Measurements from ENCODE around the gene BBS9.
"Not testable (repeated sequence)": the region's sequence is repeated elsewhere in the genome, so short reads cannot be mapped to it uniquely, and the experiment has no call there.

BBS9 gene

DNA sequence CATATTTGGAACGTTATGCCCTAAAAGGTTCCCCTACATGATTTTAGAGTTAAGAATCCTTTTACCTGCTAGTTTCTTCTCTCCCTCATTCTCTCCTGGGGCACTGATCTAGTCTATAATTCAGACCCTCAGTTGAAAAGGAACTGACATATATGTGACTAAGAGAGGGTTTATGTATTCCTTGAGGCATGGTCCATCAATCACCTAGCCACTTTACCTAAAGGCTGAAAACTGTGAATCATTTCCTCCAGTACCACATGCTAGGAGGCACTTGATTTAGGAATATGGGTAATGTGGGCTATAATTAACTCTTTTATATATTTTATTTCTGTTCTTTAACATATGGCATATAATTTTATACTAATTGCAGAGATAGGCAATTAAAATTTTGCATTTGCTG lies 303.5 kb downstream of the BBS9 start:
- DNase-seq (ENCODE audit: low read depth), result no peak

DNA sequence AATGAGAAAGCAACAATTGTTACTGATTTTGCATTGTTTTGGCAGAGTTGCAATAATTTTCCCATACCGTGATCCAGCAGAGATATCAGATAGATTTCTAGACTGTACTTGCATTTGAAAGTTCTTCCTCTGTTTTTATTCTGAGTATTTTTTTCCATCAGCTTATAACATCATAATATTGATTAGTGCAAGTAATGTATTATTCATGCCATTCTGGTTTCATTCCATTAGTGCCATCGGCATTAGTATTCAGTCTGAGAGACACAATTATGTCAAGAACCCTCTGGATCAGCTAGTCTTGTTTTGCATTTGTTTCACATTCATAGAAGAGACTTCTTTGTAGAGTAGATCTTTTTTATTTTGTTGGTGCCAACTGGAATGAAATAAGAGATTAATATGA lies 304.0 kb downstream of the BBS9 start:
- DNase-seq (ENCODE audit: low read depth), result no peak

DNA sequence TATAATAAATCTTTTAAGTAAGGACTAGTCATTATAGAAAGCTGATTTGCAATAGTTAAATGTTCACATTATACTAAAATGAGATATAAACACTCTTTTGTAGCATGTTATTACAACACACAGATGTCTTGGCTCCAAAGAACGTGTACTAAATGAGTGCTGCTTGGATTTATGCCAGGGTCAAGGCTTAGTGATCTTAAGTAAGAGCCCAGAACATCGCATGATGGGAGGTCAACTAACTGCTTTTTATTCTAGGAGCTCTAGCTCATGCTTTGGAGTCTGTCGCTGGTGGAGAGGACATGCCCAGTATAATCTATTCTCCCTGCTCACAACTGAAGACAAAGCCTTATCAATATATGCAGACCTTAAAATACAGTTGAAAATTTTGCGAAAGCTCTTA lies 315.1 kb downstream of the BBS9 start:
- peak; percentile 78 for DNase-seq (ENCODE audit: low read depth)

DNA sequence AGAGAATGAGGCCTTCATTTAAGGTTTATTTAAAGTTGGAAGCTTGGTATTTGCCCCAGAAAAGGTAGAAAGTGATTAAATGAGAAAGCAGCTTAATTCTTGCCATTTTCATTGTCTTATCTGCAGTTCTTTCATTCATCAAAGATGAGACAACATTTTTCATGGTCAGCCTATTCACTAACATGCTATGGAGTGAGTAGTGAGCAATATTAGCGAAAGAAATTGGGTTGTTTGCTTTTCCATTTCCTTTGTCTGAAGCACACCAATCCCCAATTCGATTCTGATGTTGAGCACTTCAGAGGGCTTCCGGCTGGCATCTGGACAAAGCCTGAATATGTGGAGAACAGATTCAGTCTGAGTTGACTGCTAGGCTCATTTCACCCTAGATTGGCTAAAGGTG lies 317.2 kb downstream of the BBS9 start:
- no peak for DNase-seq (ENCODE audit: low read depth)

DNA sequence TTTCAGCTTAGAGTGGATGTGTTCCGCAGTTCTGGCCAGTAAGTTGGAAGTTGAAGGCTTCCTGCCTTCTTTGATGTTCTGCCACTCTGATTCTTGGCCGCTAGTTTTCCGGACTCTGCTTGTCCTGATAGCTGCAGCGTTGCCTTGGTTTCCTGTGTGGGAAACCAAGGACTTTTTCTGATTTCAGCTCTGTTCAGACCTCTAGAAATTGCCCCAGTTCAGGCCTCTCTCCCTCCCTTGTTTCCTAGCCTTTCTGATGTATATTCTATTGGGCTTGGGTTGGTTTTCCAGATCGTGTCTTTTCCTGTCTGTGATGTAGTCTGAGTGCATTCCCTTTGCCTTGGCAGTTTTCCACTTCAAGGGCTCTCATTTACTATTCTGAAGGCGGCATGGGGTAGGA lies 318.7 kb downstream of the BBS9 start:
- DNase-seq (ENCODE audit: low read depth), result no peak

DNA sequence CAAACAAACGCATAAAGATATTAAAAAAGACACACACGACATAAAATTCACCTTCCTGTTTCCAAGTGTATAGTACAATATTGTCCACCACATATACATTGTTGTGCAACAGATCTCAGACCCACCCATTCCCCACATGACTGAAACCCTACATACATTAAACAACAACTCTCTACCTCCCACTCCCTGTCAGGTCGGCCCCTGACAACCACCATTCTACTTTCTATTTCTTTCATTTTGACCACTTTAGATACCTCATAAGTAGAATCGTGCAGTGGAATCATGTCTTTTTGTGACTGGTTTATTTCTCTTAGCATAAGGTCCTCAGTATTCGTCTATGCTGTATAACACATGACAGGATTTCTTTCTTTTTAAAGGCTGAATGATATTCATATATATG lies 320.5 kb downstream of the BBS9 start:
- DNase-seq (ENCODE audit: low read depth), result no peak

DNA sequence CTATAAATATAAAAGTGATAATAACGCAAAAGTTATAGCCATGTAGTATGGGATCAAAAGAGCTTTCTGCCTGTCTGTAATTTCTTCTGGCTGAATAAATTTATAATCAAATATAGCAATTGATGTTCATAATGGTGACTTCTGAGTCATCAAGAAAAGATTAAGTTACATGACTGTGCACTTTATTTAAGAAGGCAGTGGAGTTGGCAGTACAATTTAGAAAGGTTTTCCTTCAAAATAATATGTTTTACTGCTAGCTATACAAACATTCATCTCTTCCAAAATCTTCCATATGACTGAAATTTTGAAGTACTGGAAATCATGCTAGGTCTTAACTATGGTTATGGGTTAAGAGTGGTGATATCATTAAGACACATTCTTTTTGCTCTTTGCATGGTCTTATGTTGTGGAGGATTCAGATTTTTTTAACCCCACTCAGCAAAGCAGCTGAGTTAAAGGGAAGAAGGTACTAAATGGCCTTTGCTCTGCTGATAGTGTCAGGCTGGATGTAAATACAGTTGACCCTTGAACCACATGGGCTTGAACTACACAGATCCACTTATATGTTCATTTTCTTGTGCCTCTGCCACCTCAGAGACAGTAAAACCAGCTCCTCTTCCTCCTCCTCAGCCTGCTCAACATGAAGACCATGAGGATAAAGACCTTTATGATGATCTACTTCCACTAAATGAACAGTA lies 323.6 kb downstream of the BBS9 start:
- peak; percentile 40 for DNase-seq (ENCODE audit: low read depth)

DNA sequence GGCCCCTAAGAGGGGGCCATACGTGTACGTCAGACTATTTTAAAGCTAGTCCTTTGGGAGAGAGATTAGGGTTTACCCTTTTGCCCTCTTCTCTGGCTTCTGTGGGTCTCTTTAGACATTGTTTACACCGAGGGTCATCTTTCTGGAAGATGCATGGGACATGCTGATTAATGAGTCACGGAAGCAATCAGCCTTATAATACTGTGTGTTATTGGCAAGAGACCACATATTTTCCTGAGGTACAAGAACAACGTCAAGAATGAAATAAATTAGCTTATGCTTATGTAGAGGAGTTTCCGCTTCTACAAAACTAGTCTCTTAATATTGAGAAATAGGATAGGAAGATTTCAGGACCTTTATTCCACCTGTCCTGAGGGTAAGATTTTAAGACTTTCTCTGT lies 327.7 kb downstream of the BBS9 start:
- DNase-seq (ENCODE audit: low read depth), result peak; percentile 28

DNA sequence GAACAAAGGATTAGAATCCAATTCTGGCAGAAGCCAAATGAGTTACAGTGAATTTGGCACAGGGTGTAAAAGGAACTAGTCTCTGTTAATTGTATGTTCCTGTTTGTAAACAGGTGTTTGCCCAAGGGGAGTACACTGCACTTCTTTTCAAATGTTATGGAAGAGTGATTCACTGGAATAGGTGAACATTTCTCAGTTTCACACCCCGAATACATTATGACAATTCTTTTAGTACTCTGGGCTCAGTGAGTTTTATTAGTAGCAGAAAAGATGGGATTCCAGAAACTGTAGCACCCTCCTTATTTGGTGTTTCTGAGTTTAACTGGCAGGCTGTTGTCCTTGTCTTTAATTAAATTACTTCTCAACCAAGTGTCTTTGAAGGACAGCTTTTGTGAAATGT lies 329.2 kb downstream of the BBS9 start:
- no peak for DNase-seq (ENCODE audit: low read depth)

DNA sequence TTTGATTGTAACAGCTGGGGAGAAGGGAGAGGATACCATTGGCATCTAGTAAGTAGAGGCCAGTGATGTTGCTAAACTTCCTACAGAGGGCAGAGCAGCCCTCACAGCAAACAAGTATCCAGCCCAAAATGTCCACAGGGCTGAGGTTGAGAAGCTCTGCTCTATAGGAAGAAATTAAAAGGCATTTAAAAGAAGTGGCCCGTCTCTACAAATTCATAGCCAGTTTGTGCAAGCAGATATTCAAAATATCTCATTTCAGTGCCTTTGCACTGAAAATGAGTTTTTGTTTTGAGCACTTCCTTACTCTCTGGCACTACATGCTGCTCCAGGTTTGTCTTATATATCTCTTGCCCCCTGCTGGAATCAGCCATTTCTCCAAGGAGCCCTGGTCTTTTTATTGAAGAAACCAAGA lies 330.0 kb downstream of the BBS9 start:
- DNase-seq (ENCODE audit: low read depth), result peak; percentile 34

DNA sequence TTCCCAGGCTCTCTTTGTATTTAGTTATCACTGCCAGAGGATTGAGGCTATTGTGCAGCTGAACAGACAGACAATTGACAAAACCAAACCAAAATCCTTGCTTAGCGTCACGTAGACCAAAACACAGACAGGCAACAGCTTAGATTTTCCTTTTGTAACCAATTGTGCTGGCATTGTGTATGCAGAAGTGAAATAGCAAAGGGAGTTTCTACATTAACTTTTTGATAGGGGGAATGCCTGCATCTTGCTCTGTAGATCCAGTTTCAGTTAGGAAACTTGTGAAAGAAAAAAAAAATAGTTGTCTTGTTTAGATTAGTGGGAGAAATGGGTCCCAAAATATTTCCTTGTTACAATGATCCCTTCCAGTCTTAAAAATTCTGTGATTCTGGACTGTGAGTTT lies 333.8 kb downstream of the BBS9 start:
- DNase-seq (ENCODE audit: low read depth), result no peak

DNA sequence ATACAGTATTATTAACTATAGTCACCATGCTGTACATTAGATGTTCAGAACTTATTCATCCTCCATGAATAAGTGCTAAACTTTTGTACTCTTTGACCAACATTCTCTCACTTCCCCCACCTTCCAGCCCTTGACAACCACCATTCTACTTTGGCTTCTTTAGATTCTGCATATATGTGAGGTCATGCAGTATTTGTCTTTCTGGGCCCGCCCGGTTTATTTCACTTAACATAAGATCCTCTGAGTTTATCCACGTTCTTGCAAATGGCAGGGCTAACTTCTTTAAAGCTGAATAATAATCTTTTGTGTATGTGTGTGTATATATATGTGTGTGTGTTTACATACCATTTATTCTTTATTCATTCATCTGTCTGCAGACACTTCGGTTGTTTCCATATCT lies 336.8 kb downstream of the BBS9 start:
- no peak for DNase-seq (ENCODE audit: low read depth)

DNA sequence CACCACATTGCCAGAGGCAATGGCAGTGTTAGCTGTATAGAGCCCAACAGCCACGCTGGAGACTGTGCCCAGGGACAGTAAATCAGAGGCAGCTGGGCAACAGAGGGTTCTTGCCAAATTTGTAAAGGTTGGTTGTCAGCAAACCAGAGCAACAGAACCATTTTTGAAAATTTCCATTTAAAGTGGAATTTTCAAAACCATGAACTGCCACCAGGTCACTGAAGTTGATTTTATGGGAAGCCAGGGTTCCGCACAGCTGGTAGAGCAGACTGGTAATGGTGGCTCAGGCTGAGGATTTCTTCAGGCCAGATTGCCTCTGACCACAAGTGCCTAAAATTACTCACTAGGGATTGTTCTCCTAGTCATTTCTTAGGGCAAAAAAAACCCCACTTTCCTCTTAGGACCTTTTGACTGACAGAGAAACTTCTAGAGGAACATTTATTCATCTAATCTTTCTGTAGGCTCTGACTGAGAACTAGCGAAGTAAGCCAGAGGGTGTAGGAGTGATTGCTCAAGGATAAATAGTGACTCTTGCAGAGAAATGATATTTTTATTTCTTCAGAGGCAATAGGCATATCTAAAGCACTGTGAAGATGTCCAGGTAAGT lies 342.4 kb downstream of the BBS9 start:
- DNase-seq (ENCODE audit: low read depth), result no peak

DNA sequence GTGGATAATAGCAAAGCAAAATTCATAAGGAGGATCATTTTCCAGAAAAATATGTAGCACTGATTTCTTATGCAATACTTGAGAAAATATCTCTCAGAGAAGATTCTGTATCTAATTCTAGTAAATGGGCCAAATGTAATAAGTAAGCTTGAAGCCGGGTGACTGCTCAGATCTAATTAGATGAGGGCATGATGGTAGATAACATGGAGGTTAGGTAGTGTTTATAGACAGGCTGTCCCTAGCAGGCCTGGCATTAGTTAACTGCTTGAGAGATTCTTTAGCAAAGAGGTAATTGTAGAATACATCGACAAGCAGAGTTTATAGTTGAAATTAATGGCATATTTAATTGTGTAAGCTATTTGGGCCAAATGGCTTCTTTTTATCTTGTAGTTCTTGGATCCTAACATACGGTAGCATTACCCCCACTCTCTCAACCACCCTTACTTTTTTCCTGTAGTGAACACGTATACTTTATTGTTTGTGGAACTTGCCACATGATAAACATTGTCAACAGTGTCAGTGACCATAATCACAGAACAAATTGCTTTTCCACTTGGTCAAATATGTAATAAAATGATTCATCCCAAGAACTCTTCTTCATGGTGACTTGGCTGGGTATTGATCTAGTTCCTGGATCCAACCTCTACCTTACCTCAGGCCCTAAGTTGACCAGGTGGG lies 343.1 kb downstream of the BBS9 start:
- no peak for DNase-seq (ENCODE audit: low read depth)

DNA sequence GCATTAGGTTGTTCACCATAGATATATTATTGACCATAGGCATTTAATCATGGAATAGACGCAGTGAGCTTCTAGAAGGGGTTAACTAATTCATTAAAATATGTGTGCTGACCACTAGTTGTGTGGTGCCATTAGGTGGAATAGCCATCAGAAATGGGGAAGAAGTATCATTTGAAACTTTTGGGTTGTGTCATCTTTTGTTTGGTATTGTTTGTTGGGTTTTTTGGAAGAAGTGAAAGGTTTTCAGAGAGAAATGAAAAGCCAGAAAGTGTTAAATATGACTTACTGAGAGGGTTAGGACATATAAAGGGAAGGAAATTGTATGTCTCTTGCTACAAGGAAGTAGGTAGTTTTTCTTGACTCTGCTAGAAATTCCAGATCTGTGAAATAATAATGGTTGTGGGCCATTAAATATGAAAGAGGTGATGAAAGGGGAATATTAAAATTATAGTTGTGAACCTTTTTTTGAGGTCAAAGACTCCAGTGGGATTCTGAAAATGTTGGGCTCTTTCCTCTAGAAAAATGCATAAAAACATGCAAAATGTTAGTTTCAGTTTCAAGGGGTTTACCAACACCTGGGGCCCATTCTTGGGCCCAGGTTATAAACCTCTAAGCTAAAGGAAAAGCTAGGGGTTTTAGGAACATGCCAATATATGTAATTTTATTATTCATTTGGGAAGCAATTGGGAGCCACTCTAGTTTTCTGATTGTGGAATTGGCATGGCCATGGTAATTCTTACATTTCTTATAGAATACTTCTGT lies 348.5 kb downstream of the BBS9 start:
- DNase-seq (ENCODE audit: low read depth), result no peak

DNA sequence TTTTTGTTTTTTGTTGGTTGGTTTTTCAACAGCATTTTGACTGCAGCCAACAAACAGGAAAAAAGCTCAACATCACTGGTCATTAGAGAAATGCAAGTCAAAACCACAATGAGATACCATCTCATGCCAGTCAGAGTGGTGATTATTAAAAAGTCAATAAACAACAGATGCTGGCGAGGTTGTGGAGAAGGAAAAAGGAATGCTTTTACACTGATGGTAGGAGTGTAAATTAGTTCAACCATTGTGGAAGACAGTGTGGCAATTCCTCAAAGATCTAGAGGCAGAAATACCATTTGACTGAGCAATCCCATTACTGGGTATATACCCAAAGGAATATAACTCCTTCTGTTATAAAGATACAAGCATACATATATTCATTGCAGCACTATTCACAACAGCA lies 355.1 kb downstream of the BBS9 start:
- DNase-seq (ENCODE audit: low read depth), result not testable (repeated sequence)

DNA sequence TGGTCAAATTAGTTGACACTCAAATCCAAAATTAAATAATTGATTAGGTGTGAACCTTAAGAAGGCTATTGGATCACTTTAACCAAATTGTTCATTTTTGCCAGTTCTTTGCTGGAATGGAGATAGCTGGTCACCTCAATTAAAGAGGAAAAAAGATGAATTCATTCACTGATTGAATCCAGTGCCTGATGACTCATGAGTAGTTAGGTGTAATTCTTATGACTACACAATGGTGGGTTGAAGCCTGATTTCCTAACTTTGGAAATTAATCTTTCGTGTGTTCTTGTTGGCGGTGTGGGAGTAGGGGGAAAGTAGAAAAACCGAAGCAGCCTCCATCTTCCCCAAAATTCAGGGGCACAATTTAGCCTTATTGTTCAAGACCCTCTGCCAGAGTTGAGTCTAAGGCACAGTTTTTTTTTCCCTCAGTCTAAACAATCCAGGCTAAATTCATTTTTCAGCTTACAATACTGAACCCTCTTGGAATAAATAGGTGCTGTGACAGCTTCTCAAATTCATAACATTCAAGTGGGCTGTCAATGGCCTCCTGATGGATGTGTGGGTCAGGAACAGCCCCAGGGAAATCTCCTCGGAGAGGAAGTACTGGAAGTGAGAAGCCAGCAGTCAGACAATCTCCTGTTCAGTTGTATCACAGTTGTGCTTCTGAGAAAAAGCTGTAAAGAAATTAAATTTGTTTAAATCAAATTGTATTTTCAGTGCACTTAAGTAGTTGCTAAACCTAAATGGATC lies 356.6 kb downstream of the BBS9 start:
- DNase-seq (ENCODE audit: low read depth), result no peak

DNA sequence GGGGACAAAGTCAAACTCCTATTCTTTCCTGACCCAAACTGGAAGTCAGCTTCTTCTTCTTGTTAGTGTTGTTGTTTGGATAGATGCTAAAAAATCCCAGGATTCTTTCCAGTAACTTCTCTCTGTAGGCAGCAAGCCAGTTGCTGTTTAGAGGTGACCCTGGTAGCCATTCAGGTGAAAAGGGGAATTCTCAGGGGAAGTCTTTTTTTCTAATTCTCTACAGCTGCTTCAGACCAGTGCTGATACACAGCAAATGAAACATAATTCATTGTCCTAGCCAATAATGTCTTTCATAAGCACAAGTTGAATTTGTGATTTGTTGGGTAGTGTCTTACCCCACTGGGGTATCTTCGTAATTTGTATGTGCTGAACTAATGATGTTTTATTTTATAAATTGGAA lies 357.3 kb downstream of the BBS9 start:
- DNase-seq (ENCODE audit: low read depth), result no peak

DNA sequence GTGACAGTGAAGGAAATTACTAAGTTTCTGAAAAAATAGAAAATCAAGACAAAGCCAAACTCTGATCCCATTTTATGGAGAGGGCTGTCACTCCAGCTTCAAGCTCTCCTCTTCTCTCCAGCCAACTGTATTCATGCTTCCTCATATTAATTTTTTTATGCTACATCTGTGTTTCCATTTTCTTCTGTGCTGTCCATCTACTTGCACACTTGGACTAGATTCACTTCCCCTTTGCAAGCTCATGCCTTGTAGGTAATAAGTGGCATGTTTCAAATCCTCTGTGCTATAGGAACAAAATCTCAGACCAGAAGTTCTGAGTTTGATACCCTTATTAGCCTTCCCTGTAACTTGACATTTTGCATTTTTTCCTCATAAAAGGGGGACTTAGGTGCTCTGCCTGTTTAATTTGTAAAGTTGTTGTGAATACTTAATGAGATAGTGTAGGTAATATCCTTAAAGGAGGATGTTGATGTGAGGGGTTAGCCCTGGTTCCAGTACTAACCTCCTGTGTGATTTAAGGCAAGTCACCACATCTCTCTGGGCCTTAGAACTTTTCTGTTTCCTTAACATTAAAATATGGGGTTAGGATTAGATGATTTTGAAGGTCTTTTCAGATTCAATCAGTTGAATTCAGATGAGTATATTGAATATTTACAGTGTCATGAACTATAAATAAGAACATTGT lies 358.8 kb downstream of the BBS9 start:
- no peak for DNase-seq (ENCODE audit: low read depth)

DNA sequence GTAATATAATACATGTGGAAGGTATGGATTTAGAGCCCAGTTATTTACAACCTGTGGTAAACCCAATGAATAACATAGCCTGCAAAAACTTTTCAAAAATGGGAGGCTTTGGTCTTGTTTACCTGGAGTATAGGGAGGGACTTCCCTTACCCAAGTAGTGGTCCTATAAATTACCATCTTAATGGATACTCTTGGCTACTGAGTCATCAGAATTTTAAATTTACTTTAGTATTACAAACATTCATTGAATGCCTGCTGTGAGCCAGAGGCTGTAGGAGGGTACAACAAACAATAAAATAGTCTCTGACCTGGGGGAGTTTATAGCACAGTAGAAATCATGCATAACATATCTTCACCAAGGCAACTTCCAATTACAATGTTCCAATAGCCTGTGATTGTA lies 365.1 kb downstream of the BBS9 start:
- DNase-seq (ENCODE audit: low read depth), result no peak

DNA sequence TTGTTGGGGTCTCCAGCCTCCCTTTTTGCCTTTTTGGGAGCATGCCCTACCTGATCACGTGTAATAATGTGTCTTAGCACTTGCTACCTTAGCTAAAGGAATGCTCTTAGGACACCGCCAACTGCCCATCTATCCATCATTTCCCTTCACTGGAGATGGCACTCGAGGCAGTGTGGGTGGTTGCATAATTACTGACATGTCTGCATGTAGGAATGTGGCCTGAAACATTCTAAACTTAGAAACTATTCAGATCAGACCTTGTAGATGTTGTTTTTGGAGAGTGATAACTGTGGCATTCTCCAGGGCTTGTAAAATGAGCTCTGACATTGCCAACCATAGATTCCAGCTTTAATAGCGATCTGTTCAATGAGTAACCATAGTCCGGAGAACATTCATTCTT lies 365.8 kb downstream of the BBS9 start:
- DNase-seq (ENCODE audit: low read depth), result peak; percentile 30

DNA sequence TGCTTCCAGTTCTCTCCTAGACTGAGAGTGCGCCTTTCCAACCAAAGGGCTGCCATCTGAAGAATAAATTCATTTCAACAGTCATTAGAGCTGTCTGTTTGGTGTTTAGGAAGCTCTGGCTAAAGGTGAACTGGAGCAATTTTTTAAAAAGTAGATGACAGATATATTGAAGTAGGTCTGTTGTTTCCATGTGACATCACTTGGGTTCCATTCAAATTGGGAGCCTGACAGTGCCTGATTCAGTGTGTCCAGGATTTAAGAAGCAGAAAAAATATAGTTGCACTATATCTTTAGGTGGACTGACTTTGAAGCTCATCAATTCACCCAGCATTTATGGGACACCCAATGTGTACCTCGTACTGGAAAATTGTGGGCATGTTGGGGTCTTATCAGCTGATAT lies 367.7 kb downstream of the BBS9 start:
- DNase-seq (ENCODE audit: low read depth), result no peak
